Endothelial cell (in vitro differentiated cells): Measurements from ENCODE around the gene SDCCAG8. TPM values are rescaled to one million over a fixed set of nuclear protein-coding genes. Genes with fewer than 3 reads are reported as not detected.

Experiments
- DNase-seq: peaks from one replicate; pipeline ENCODE4 v3.0.0; 2021; ENCODE audit warnings: low spot score
- H3K27ac Mint-ChIP-seq: one replicate; pipeline ENCODE4 v1.8.0; 2021; ENCODE audit warnings: mixed read lengths, inconsistent platforms; ENCODE audit not compliant: unreplicated experiment
- H3K27me3 Mint-ChIP-seq: one replicate; pipeline ENCODE4 v1.8.0; 2021; ENCODE audit warnings: mild to moderate bottlenecking, moderate library complexity, mixed read lengths, inconsistent platforms; ENCODE audit not compliant: unreplicated experiment
- H3K36me3 Mint-ChIP-seq: one replicate; pipeline ENCODE4 v1.8.0; 2021; ENCODE audit warnings: mild to moderate bottlenecking, low read depth, mixed read lengths, inconsistent platforms; ENCODE audit not compliant: unreplicated experiment
- H3K4me1 Mint-ChIP-seq: one replicate; pipeline ENCODE4 v1.8.0; 2021; ENCODE audit warnings: mild to moderate bottlenecking, mixed read lengths, inconsistent platforms; ENCODE audit not compliant: unreplicated experiment
- H3K4me3 Mint-ChIP-seq: one replicate; pipeline ENCODE4 v1.8.0; 2021; ENCODE audit warnings: mild to moderate bottlenecking, mixed read lengths, inconsistent platforms; ENCODE audit not compliant: unreplicated experiment
- H3K9me3 Mint-ChIP-seq: one replicate; pipeline ENCODE4 v1.8.0; 2021; ENCODE audit warnings: mixed read lengths, inconsistent platforms; ENCODE audit not compliant: unreplicated experiment
- CTCF ChIP-seq: fragments of 200-600 bp; sonication (generic); IDR thresholded peaks from one replicate; pipeline ENCODE4 v1.5.0; 2021; ENCODE audit warnings: antibody characterized with exemption; ENCODE audit not compliant: unreplicated experiment
- total RNA-seq: library from RNA; stranded (reverse); fragmentation: NEBNext Ultra II Directional; extraction: Animal tissue kit (Norgen Biotek cat#: 25700); gene quantifications from one replicate; pipeline ENCODE4 v1.2.1, GENCODE V29; 2021; ENCODE audit not compliant: unreplicated experiment

SDCCAG8 gene
- total RNA-seq, 1 donor from 2014 or later = 41.9 TPM

DNA sequence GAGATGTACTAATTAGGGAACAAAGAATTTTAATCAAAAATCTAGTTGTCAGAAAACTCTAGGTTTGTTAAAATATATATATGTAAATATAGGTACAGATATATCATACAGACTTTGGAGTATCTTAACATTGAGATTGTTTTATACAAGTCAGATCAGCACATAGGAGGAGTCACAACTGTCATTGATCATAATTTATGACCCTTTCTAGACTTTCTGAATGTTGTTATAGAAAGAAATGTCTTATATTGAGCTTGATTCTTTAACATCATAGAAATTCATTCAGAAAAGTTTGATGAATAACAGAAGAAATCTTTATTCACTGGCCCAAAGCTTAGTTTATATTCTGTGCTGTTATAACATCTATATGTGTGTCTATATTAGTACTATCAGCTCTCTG, 185.8 kb downstream of the SDCCAG8 start:
- Mint-ChIP-seq H3K9me3 (no peaks in the 10 kb centered on the region), H3K27me3 (no peaks in the 10 kb centered on the region), H3K4me1 (peaks cover 5% of the 10 kb centered on the region), H3K36me3 (no peaks in the 10 kb centered on the region), H3K27ac (no peak overlapping the region), H3K4me3 (no peak overlapping the region)
- no peak for DNase-seq
- TF ChIP-seq CTCF = no peak

GRCh38 chr1:243443557-243443956, 187.7 kb downstream of the SDCCAG8 start:
- no peak overlapping the region for H3K4me3 Mint-ChIP-seq
- no peaks in the 10 kb centered on the region for H3K4me1 Mint-ChIP-seq
- TF ChIP-seq CTCF = no peak

GRCh38 chr1:243447347-243447746, 191.5 kb downstream of the SDCCAG8 start:
- H3K27ac Mint-ChIP-seq = no peak overlapping the region
- H3K9me3 Mint-ChIP-seq = no peaks in the 10 kb centered on the region
- H3K36me3 Mint-ChIP-seq = no peaks in the 10 kb centered on the region
- no peaks in the 10 kb centered on the region for H3K27me3 Mint-ChIP-seq
- H3K4me3 Mint-ChIP-seq = no peak overlapping the region
- TF ChIP-seq CTCF = no peak
- DNase-seq = no peak
- H3K4me1 Mint-ChIP-seq = no peaks in the 10 kb centered on the region

More at GRCh38 chr1:243443557-243443956, 187.7 kb downstream of the SDCCAG8 start:
- no peak for DNase-seq
- no peak overlapping the region for H3K27ac Mint-ChIP-seq
- no peaks in the 10 kb centered on the region for H3K36me3 Mint-ChIP-seq
- no peaks in the 10 kb centered on the region for H3K27me3 Mint-ChIP-seq
- no peaks in the 10 kb centered on the region for H3K9me3 Mint-ChIP-seq

- H3K36me3 Mint-ChIP-seq = no peaks in the 10 kb centered on the region
- H3K27me3 Mint-ChIP-seq = no peaks in the 10 kb centered on the region
- H3K4me1 Mint-ChIP-seq = no peaks in the 10 kb centered on the region
- no peaks in the 10 kb centered on the region for H3K9me3 Mint-ChIP-seq
- TF ChIP-seq CTCF = no peak
- H3K4me3 Mint-ChIP-seq = no peak overlapping the region
- no peak for DNase-seq
- no peak overlapping the region for H3K27ac Mint-ChIP-seq
Observed at GRCh38 chr1:243447844-243448243, 192.0 kb downstream of the SDCCAG8 start.

DNA sequence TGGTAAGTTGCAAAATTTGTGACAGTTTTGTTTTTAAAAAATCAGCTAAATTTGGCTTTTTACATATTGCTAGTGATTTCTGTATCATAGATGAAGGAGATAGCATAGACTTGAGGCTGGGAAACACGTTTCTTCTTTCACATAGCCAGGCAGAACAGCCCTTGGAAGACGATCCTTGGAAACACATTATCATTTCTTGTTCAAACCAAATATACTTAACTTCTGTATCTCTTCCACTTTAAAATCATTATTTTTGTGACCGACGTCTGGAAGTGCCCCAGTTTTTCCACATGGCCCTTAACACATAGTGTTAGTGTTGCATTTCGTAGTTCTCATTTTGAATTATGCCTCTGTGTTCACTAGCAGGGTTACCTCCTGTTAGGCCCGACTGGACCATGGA, 193.5 kb downstream of the SDCCAG8 start:
- H3K27ac Mint-ChIP-seq = no peak overlapping the region
- H3K9me3 Mint-ChIP-seq = no peaks in the 10 kb centered on the region
- H3K4me3 Mint-ChIP-seq = no peak overlapping the region
- H3K4me1 Mint-ChIP-seq = no peaks in the 10 kb centered on the region
- no peak for TF ChIP-seq CTCF
- no peak for DNase-seq
- no peaks in the 10 kb centered on the region for H3K36me3 Mint-ChIP-seq
- H3K27me3 Mint-ChIP-seq = no peaks in the 10 kb centered on the region
